K562 (cell line): Measurements from ENCODE around the gene GINS2. TPM values are rescaled to one million over a fixed set of nuclear protein-coding genes. Genes with fewer than 3 reads are reported as not detected.

ENCODE experiments used
- ATAC-seq: fragments of 200-7000 bp; cut with Tn5 transposase; 3 replicates; pipeline ENCODE4 v1.9.1; 2020; ENCODE audit warnings: moderate library complexity
- BruUV-seq: library from RNA; stranded (reverse); fragments of 400-500 nt; replicated peaks from 2 replicates; lab custom pipeline; 2021; lab: Mats Ljungman, UMichigan
- CTCF ChIA-PET: fragments of 300-600 bp; formaldehyde crosslinking; extraction: SDS; loops from one replicate; lab custom pipeline; 2021; ENCODE audit warnings: low intra/inter-chr PET ratio; lab: Yijun Ruan, JAX
- POLR2A ChIA-PET: fragments of 300-600, 350-650 bp; sonication (Branson Sonifier 250); formaldehyde crosslinking; extraction: SDS; loops from one replicate; lab custom pipeline; 2021; ENCODE audit warnings: antibody characterized with exemption, inconsistent platforms; lab: Yijun Ruan, JAX
- DNase-seq, 4 experiments: peaks; one replicate each; pipeline versions ENCODE4 v3.0.0 to v3.0.0-alpha.2; 2011 to 2018; ENCODE audit warnings: low spot score in 3 of 4, mixed read lengths in 3 of 4; ENCODE audit errors: extremely low read depth in 1 of 4
- FAIRE-seq: peaks from 2 replicates; lab custom pipeline; 2011; peaks lifted over from hg19 to GRCh38; lab: Jason Lieb, UNC
- H2AFZ ChIP-seq: 2 replicates; pipeline ENCODE4 v1.6.0; 2011; ENCODE audit warnings: low read depth, low read length, control low read depth, inconsistent platforms
- H3K27ac ChIP-seq: fragments of 200-600 bp; 3 replicates; pipeline ENCODE4 v1.8.0; 2011; ENCODE audit warnings: low read depth, mild to moderate bottlenecking, control low read depth, inconsistent platforms, low read length, moderate library complexity, mixed read lengths; ENCODE audit errors: extremely low read depth
- H3K27me3 ChIP-seq, 2 experiments: fragments of 300-600 bp in 1 of 2; 2 replicates in 1 of 2; 3 replicates in 1 of 2; pipeline versions ENCODE4 v1.6.0 to v1.8.0; 2011; ENCODE audit warnings: inconsistent platforms in 2 of 2, low read length in 2 of 2, mild to moderate bottlenecking in 1 of 2, mixed read lengths in 1 of 2, moderate library complexity in 1 of 2; ENCODE audit not compliant: control insufficient read depth in 2 of 2, insufficient read depth in 2 of 2
- H3K36me3 ChIP-seq: fragments of 300-600 bp; 3 replicates; pipeline ENCODE4 v1.8.0; 2011; ENCODE audit warnings: mild to moderate bottlenecking, low read length, inconsistent platforms; ENCODE audit not compliant: control insufficient read depth, insufficient read depth
- H3K4me1 ChIP-seq, 2 experiments: fragments of 200-600 bp in 1 of 2; replicated peaks in 1 of 2; 2 replicates in 1 of 2; 3 replicates in 1 of 2; pipeline versions ENCODE4 v1.5.1 to v1.8.0; 2011; ENCODE audit warnings: inconsistent platforms in 2 of 2, low read length in 2 of 2, mild to moderate bottlenecking in 1 of 2, mixed read lengths in 1 of 2, moderate library complexity in 1 of 2; ENCODE audit not compliant: control insufficient read depth in 2 of 2, insufficient read depth in 2 of 2
- H3K4me2 ChIP-seq: 2 replicates; pipeline ENCODE4 v1.6.1; 2011; ENCODE audit warnings: low read length, control low read depth, inconsistent platforms, mixed read lengths; ENCODE audit not compliant: insufficient read depth
- H3K4me3 ChIP-seq: fragments of 200-600 bp; sonication (generic), shearing (Covaris generic); 2 replicates; pipeline ENCODE4 v1.5.1; 2016; ENCODE audit warnings: control low read depth, inconsistent platforms
- H3K79me2 ChIP-seq: fragments of 200-600 bp; 3 replicates; pipeline ENCODE4 v1.8.0; 2011; ENCODE audit warnings: low read length, inconsistent platforms; ENCODE audit not compliant: control insufficient read depth, insufficient read depth
- H3K9ac ChIP-seq, 2 experiments: 2 replicates each; pipeline versions ENCODE4 v1.6.0 to v1.6.1; 2011; ENCODE audit warnings: low read depth in 2 of 2, low read length in 2 of 2, control low read depth in 1 of 2, inconsistent platforms in 1 of 2, mild to moderate bottlenecking in 1 of 2, mixed read lengths in 1 of 2; ENCODE audit not compliant: insufficient read depth in 1 of 2
- H3K9me1 ChIP-seq: one replicate; pipeline ENCODE4 v1.6.0; 2011; ENCODE audit warnings: inconsistent platforms, mild to moderate bottlenecking, low read length, moderate library complexity; ENCODE audit not compliant: control insufficient read depth, insufficient read depth
- H3K9me3 ChIP-seq: replicated peaks from 2 replicates; pipeline ENCODE4 v1.5.1; 2011; ENCODE audit warnings: low read depth, low read length, inconsistent platforms; ENCODE audit not compliant: control insufficient read depth, insufficient read depth
- H4K20me1 ChIP-seq: replicated peaks from 2 replicates; pipeline ENCODE4 v1.6.1; 2011; ENCODE audit warnings: low read length, inconsistent platforms, mixed read lengths; ENCODE audit not compliant: control insufficient read depth, insufficient read depth
- CBX8 ChIP-seq: fragments of 200-600 bp; sonication (generic); IDR thresholded peaks from 2 replicates; pipeline ENCODE4 v1.6.1; 2012; ENCODE audit warnings: borderline replicate concordance, mixed run types, low read depth, mild to moderate bottlenecking, moderate library complexity, mixed read lengths, low read length, control low read depth, inconsistent platforms; ENCODE audit not compliant: poor library complexity, severe bottlenecking; ENCODE audit errors: extremely low read depth
- CGGBP1 ChIP-seq: fragments of 250-450 bp; sonication (Bioruptor Pico); IDR thresholded peaks from 2 replicates; pipeline ENCODE4 v1.9.0; 2021; ENCODE audit warnings: mild to moderate bottlenecking
- HNRNPUL1 ChIP-seq: fragments of 200-400 bp; formaldehyde crosslinking; IDR thresholded peaks from 2 replicates; pipeline ENCODE4 v1.6.1; 2017; ENCODE audit warnings: low read length
- LEF1 ChIP-seq: fragments of 450-650 bp; IDR thresholded peaks from 2 replicates; pipeline ENCODE4 v1.6.1; 2016; ENCODE audit warnings: mild to moderate bottlenecking
- MEF2D ChIP-seq: conservative IDR thresholded peaks from 2 replicates; pipeline ENCODE4 v1.6.1; 2016; ENCODE audit warnings: low read depth, missing genetic modification characterization, missing compliant biosample characterization
- RBFOX2 ChIP-seq: fragments of 200-400 bp; formaldehyde crosslinking; IDR thresholded peaks from 2 replicates; pipeline ENCODE4 v1.6.1; 2017; ENCODE audit warnings: low read depth, mild to moderate bottlenecking, low read length, moderate library complexity
- RBM15 ChIP-seq: fragments of 200-400 bp; formaldehyde crosslinking; IDR thresholded peaks from 2 replicates; pipeline ENCODE4 v1.6.1; 2018; ENCODE audit warnings: mild to moderate bottlenecking, low read length, moderate library complexity; ENCODE audit not compliant: insufficient read depth
- ZNF282 ChIP-seq: sonication (generic); formaldehyde crosslinking; IDR thresholded peaks from 2 replicates; pipeline ENCODE4 v1.8.1; 2023; ENCODE audit warnings: missing genetic modification reagents
- WGBS: fragments of 100-300 bp; shearing (Covaris generic); methylation state at CpG from one replicate; pipeline ENCODE4 v1.1.6; 2016; ENCODE audit warnings: low coverage, mixed read lengths; ENCODE audit not compliant: insufficient coverage; ENCODE audit errors: missing lambda C conversion rate; 5-methylcytosine and 5-hydroxymethylcytosine counted together
- in situ Hi-C: fragments of 300-500 bp; cut with MboI; formaldehyde crosslinking; loops from 4 replicates; pipeline ENCODE4 v1.15.0; 2018; ENCODE audit warnings: inconsistent platforms, mixed read lengths
- intact Hi-C: fragments of 100-400 bp; cut with micrococcal nuclease; formaldehyde crosslinking; loops from 2 replicates; pipeline ENCODE4 v1.14.2; 2022
- polyA plus RNA-seq, 8 experiments: library from polyadenylated mRNA; depleted of rRNA in 4 of 8; stranded (reverse) in 5 of 8; unstranded in 3 of 8; fragments of >200 nt; fragmentation: Nextera tagmentation in 2 of 8; fragmentation: Illumina TruSeq in 1 of 8; extraction: Ambion mirVana in 2 of 8; extraction: Trizol in 1 of 8; gene quantifications; 2 replicates each; pipeline versions ENCODE4 v1.2.1 to v1.2.3, GENCODE V29; 2011 to 2014; ENCODE audit warnings: inconsistent platforms in 1 of 8, missing spikeins in 1 of 8
- total RNA-seq, 7 experiments: library from RNA; depleted of rRNA in 6 of 7; stranded (reverse); fragments of >200 nt in 6 of 7; fragmentation: Illumina TruSeq in 2 of 7; extraction: Trizol in 2 of 7; gene quantifications; 2 replicates each; pipeline versions ENCODE4 v1.2.1 to v1.2.3, GENCODE V29; 2011 to 2021; ENCODE audit warnings: low replicate concordance in 1 of 7
- TF ChIP-seq, protein P1 (sequence below): fragments of 250-450 bp; sonication (Bioruptor Pico); IDR thresholded peaks from 2 replicates; pipeline ENCODE4 v1.5.0; 2021

GINS2 gene
- total and polyA plus RNA-seq, 9 of the 15 experiments (the other 6 are each of a cell fraction or from before 2014, with no cell fraction given): 40.4 to 76.2 (median 44.6) TPM

GRCh38 chr16:85696781-85697180, 8.0 kb upstream of the GINS2 start:
- Histone ChIP-seq H3K9ac (peak overlapping the region in 1 of 2 experiments; percentile 2; a peak in 1 of 4 replicates), H3K4me3 (no peak overlapping the region), H3K9me3 (peaks cover 3% of the 10 kb centered on the region), H3K9me1 (peaks cover 3% of the 10 kb centered on the region), H3K27me3 (peaks cover 12 to 36% of the 10 kb centered on the region in 2 experiments; a peak in 4 of 5 replicates), H3K79me2 (no peaks in the 10 kb centered on the region), H4K20me1 (0 out of 2 replicates have a peak, but pooled peaks cover 2% of the 10 kb centered on the region), H2AFZ (no peak overlapping the region; the same call in 1 of the 2 replicates), H3K27ac (no peak overlapping the region), H3K36me3 (no peaks in the 10 kb centered on the region), H3K4me2 (no peak overlapping the region), H3K4me1 (peaks cover 13 to 25% of the 10 kb centered on the region in 2 experiments)
- DNase-seq (no peak), ATAC-seq (no peak), FAIRE-seq (no peak)
- ChIA-PET POLR2A (interaction anchor here (1.5 kb wide), 1 partner anchor 15 kb away, joined by 3 read pairs; no protein-coding TSS in a partner anchor), CTCF (no interaction called here)
- BruUV-seq: no TSS peak
- 41% methylated on average over 16 of the region's 16 CpGs for WGBS
- TF ChIP-seq MEF2D (no peak), RBFOX2 (no peak), LEF1 (no peak), CGGBP1 (CRISPR knock-in tag) (no peak), CBX8 (no peak), ZNF282 (CRISPR knock-in tag) (no peak), RBM15 (no peak), HNRNPUL1 (no peak)
- TF ChIP-seq, protein P1, sequence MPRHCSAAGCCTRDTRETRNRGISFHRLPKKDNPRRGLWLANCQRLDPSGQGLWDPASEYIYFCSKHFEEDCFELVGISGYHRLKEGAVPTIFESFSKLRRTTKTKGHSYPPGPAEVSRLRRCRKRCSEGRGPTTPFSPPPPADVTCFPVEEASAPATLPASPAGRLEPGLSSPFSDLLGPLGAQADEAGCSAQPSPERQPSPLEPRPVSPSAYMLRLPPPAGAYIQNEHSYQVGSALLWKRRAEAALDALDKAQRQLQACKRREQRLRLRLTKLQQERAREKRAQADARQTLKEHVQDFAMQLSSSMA (CRISPR knock-in tag): no peak
- in situ Hi-C loops: no loop called here
- intact Hi-C loops: no loop called here
